Astrocyte (in vitro differentiated cells and primary cell): ENCODE results near the gene LRTM2. TPM values are rescaled to one million over a fixed set of nuclear protein-coding genes. Genes with fewer than 3 reads are reported as not detected.

Experiments
- DNase-seq: peaks from one replicate; pipeline ENCODE4 v3.0.0-alpha.2; 2010; ENCODE audit warnings: low read depth
- FAIRE-seq: peaks from 2 replicates; lab custom pipeline; 2011; peaks lifted over from hg19 to GRCh38; lab: Jason Lieb, UNC
- H2AFZ ChIP-seq: 2 replicates; pipeline ENCODE4 v1.6.0; 2012; ENCODE audit warnings: low read depth, low read length, inconsistent platforms
- H3K27ac ChIP-seq: 2 replicates; pipeline ENCODE4 v1.5.1; 2011; ENCODE audit warnings: low read depth, low read length, inconsistent platforms
- H3K27me3 ChIP-seq: 2 replicates; pipeline ENCODE4 v1.6.0; 2011; ENCODE audit warnings: low read length, inconsistent platforms; ENCODE audit not compliant: insufficient read depth
- H3K36me3 ChIP-seq: 2 replicates; pipeline ENCODE4 v1.5.1; 2011; ENCODE audit warnings: low read length, inconsistent platforms; ENCODE audit not compliant: insufficient read depth
- H3K4me1 ChIP-seq: 2 replicates; pipeline ENCODE4 v1.5.1; 2011; ENCODE audit warnings: low read length, inconsistent platforms; ENCODE audit not compliant: insufficient read depth
- H3K4me2 ChIP-seq: 2 replicates; pipeline ENCODE4 v1.6.0; 2012; ENCODE audit warnings: low read length, inconsistent platforms
- H3K4me3 ChIP-seq: 2 replicates; pipeline ENCODE4 v1.5.1; 2011; ENCODE audit warnings: low read depth, mild to moderate bottlenecking, low read length, inconsistent platforms; ENCODE audit not compliant: insufficient read depth
- H3K79me2 ChIP-seq: 2 replicates; pipeline ENCODE4 v1.6.0; 2012; ENCODE audit warnings: mild to moderate bottlenecking, low read length, inconsistent platforms; ENCODE audit not compliant: insufficient read depth
- H3K9ac ChIP-seq: 2 replicates; pipeline ENCODE4 v1.6.0; 2012; ENCODE audit warnings: mild to moderate bottlenecking, low read length, inconsistent platforms
- H3K9me3 ChIP-seq: 2 replicates; pipeline ENCODE4 v1.5.1; 2012; ENCODE audit warnings: low read depth, mild to moderate bottlenecking, low read length, inconsistent platforms; ENCODE audit not compliant: insufficient read depth
- H4K20me1 ChIP-seq: 2 replicates; pipeline ENCODE4 v1.6.0; 2012; ENCODE audit warnings: low read length, inconsistent platforms; ENCODE audit not compliant: insufficient read depth
- H3K27ac Mint-ChIP-seq: one replicate; pipeline ENCODE4 v1.8.0; 2021; ENCODE audit warnings: mild to moderate bottlenecking, mixed read lengths; ENCODE audit not compliant: unreplicated experiment
- H3K27me3 Mint-ChIP-seq: one replicate; pipeline ENCODE4 v1.8.0; 2021; ENCODE audit warnings: low read depth, mixed read lengths; ENCODE audit not compliant: unreplicated experiment
- H3K36me3 Mint-ChIP-seq: one replicate; pipeline ENCODE4 v1.8.0; 2021; ENCODE audit warnings: low read depth, mixed read lengths; ENCODE audit not compliant: unreplicated experiment
- H3K4me1 Mint-ChIP-seq: one replicate; pipeline ENCODE4 v1.8.0; 2021; ENCODE audit warnings: low read depth, mixed read lengths; ENCODE audit not compliant: unreplicated experiment
- H3K4me3 Mint-ChIP-seq: one replicate; pipeline ENCODE4 v1.8.0; 2021; ENCODE audit warnings: mild to moderate bottlenecking, moderate library complexity, mixed read lengths; ENCODE audit not compliant: unreplicated experiment
- H3K9me3 Mint-ChIP-seq: one replicate; pipeline ENCODE4 v1.8.0; 2021; ENCODE audit warnings: mild to moderate bottlenecking, mixed read lengths; ENCODE audit not compliant: unreplicated experiment
- CTCF ChIP-seq: IDR thresholded peaks from 2 replicates; pipeline ENCODE4 v1.5.1; 2011; ENCODE audit warnings: low read depth, mild to moderate bottlenecking, inconsistent platforms, low read length, moderate library complexity; ENCODE audit not compliant: insufficient read depth
- EZH2 ChIP-seq: IDR thresholded peaks from 2 replicates; pipeline ENCODE4 v1.6.1; 2012; ENCODE audit warnings: mild to moderate bottlenecking, low read length, inconsistent platforms; ENCODE audit not compliant: insufficient read depth
- total RNA-seq: library from RNA; stranded (reverse); gene quantifications from 2 replicates; pipeline ENCODE4 v1.2.1, GENCODE V29; 2021

LRTM2 gene
- total RNA-seq, 1 donor from 2014 or later, result not detected

DNA sequence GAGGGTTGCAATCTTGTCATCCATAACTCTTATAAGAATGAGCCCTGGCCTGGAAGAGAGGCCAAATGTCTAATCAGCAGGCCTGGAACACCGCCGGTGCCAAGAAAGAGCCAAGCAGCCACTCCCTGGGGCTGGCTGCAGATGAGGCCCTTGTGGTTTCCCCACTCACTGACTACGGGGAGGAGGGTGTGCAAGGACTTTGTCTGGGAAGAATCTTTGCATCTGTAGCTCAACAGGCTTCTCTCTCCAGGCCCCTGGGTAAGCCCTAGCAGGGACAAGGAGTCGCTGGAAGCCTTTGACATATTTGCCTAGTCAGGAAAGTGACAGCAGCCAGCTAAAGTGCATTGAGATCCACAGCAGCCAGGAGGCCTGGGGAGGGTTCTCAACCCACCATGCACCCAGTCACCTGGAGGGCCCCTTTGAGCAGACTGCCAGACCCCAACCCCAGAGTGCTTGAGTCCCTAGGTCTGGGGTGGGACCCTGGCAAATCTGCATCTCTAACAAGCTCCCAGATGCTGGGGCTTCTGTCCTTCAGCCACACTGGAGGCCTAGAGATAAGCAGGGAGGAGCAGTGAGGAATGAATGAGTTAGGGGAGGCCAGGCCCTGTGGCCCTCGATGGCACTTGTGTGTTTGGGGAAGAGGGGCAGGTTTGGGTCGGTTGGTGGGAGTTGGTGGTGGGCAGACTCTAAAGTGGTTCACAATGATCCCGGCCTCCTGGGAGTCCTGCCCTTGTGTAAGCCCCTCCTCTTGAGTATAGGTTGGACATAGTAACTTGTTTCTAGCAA, 13.9 kb upstream of the LRTM2 start:
- Histone ChIP-seq H3K9me3 (no peaks in the 10 kb centered on the region), H3K27ac (no peak overlapping the region), H3K4me1 (peaks cover 18% of the 10 kb centered on the region), H3K9ac (no peak overlapping the region), H3K4me2 (no peak overlapping the region), H2AFZ (no peak overlapping the region), H4K20me1 (no peaks in the 10 kb centered on the region), H3K27me3 (no peaks in the 10 kb centered on the region), H3K4me3 (no peak overlapping the region), H3K36me3 (no peaks in the 10 kb centered on the region), H3K79me2 (no peaks in the 10 kb centered on the region)
- FAIRE-seq, result no peak
- TF ChIP-seq CTCF, result no peak
- DNase-seq, result peak; percentile 16
- Mint-ChIP-seq H3K9me3 (peaks cover 2% of the 10 kb centered on the region), H3K36me3 (no peaks in the 10 kb centered on the region), H3K27me3 (peaks cover 1% of the 10 kb centered on the region), H3K4me3 (no peak overlapping the region), H3K27ac (no peak overlapping the region), H3K4me1 (peaks cover 7% of the 10 kb centered on the region)

DNA sequence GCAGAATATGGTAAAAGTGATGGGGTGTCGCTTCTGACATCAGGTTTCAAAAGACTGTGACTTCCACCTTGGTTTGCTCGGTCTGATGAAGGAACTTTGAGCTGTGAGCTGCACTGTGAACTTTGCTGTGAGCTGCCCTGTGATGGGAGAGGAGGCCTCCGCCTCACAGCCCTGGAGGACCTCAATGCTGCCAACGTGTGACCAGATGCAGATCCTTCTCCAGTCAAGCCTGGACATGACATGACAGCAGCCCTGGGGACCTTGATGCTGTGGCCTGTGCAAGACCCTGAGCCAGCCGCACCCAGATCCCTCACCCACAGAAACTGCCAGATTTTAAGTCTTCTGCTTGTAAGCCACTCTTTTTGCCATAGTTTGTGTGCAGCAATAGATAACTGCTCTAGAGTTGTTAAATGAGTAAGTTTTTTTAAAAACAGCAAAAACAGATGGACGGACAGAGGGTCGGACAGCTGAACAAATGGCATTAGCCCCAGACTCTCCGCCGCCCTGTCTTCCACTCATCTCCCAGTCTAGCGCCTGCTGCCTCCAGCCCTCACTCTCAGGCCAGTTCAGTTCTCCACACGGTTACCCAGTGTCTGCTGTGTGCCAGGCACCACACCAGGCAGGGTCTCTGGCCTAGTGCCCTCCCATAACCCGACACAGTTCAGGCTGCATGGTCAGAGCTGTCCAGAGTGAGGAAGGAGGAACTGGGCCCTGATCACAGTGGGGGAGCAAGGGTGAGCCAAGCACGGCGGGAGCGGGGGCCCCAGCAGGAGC, 13.1 kb upstream of the LRTM2 start:
- Mint-ChIP-seq H3K27me3 (peaks cover 1% of the 10 kb centered on the region), H3K36me3 (no peaks in the 10 kb centered on the region), H3K4me1 (peaks cover 12% of the 10 kb centered on the region), H3K4me3 (no peak overlapping the region), H3K27ac (no peak overlapping the region), H3K9me3 (no peaks in the 10 kb centered on the region)
- no peak for TF ChIP-seq EZH2
- TF ChIP-seq CTCF, result no peak
- H2AFZ ChIP-seq, result no peak overlapping the region
- no peak overlapping the region for H3K4me3 ChIP-seq
- no peaks in the 10 kb centered on the region for H3K36me3 ChIP-seq
- no peaks in the 10 kb centered on the region for H3K9me3 ChIP-seq
- H3K4me2 ChIP-seq, result no peak overlapping the region
- DNase-seq (no peak), FAIRE-seq (no peak)
- no peak overlapping the region for H3K9ac ChIP-seq
- H3K27ac ChIP-seq, result no peak overlapping the region
- no peaks in the 10 kb centered on the region for H3K79me2 ChIP-seq
- H3K4me1 ChIP-seq, result peaks cover 24% of the 10 kb centered on the region
- no peaks in the 10 kb centered on the region for H4K20me1 ChIP-seq
- H3K27me3 ChIP-seq, result no peaks in the 10 kb centered on the region
